Uterus (tissue), 4 donors: ENCODE data around the gene TIGIT. TPM values are rescaled to one million over a fixed set of nuclear protein-coding genes. Genes with fewer than 3 reads are reported as not detected.

Experiments used
- DNase-seq, 2 donors: peaks; one replicate each; pipeline ENCODE4 v3.0.0-alpha.2; 2019 to 2020
- H3K27ac ChIP-seq, 2 donors: fragments of 200-600 bp; sonication (generic); 1 replicate in 1 of 2; 2 replicates in 1 of 2; pipeline ENCODE4 v1.5.1; 2016 to 2018
- H3K27me3 ChIP-seq, 2 donors: fragments of 200-600 bp; sonication (generic); one replicate each; pipeline ENCODE4 v1.5.1; 2018 to 2019; ENCODE audit warnings: control low read depth in 1 of 2
- H3K36me3 ChIP-seq, 2 donors: fragments of 200-600 bp; sonication (generic); one replicate each; pipeline ENCODE4 v1.5.1; 2019; ENCODE audit warnings: control low read depth in 1 of 2
- H3K4me1 ChIP-seq, 2 donors: fragments of 200-600 bp; sonication (generic); one replicate each; pipeline ENCODE4 v1.5.1; 2018 to 2019; ENCODE audit warnings: control low read depth in 1 of 2
- H3K4me3 ChIP-seq, 2 donors: fragments of 200-600 bp; sonication (generic); 1 replicate in 1 of 2; 2 replicates in 1 of 2; pipeline ENCODE4 v1.5.1; 2018 to 2019; ENCODE audit warnings: mild to moderate bottlenecking in 1 of 2
- H3K9me3 ChIP-seq, 2 donors: fragments of 200-600 bp; sonication (generic); one replicate each; pipeline ENCODE4 v1.5.1; 2019; ENCODE audit warnings: control low read depth in 1 of 2
- POLR2A ChIP-seq, 2 donors: fragments of 450-650 bp; IDR thresholded peaks; one replicate each; pipeline ENCODE4 v1.6.1; 2016; ENCODE audit warnings: antibody characterized with exemption in 2 of 2, mild to moderate bottlenecking in 1 of 2, moderate library complexity in 1 of 2
- intact Hi-C: fragments of 100-400 bp; cut with DNase I; formaldehyde crosslinking; loops from one replicate; pipeline ENCODE4 v1.15.1; 2023; ENCODE audit warnings: low total_unique reads
- microRNA counts, 2 donors: library from miRNA; unstranded; fragments of <30 nt; microRNA quantifications; one replicate each; lab custom pipeline; 2016 to 2017
- total RNA-seq, 4 donors: library from RNA; depleted of rRNA in 3 of 4; stranded (reverse); fragments of >200 nt in 3 of 4; gene quantifications; one replicate each; pipeline versions ENCODE4 v1.1.0 to v1.2.4, GENCODE V29; 2014 to 2023
- TF ChIP-seq, protein P1 (sequence below), 4 experiments: fragments of 200-600 bp in 2 of 4; fragments of 450-650 bp in 2 of 4; sonication (generic) in 2 of 4; IDR thresholded peaks; one replicate each; pipeline ENCODE4 v1.5.1; 2016 to 2019; ENCODE audit warnings: antibody characterized with exemption in 4 of 4, mild to moderate bottlenecking in 2 of 4, moderate library complexity in 1 of 4
- donor health status: DM: yes; HTN: yes; CAD: no.

The TIGIT gene
- total RNA-seq, 4 donors from 2014 or later, result 0.12 to 0.28 TPM; not detected in 2

DNA sequence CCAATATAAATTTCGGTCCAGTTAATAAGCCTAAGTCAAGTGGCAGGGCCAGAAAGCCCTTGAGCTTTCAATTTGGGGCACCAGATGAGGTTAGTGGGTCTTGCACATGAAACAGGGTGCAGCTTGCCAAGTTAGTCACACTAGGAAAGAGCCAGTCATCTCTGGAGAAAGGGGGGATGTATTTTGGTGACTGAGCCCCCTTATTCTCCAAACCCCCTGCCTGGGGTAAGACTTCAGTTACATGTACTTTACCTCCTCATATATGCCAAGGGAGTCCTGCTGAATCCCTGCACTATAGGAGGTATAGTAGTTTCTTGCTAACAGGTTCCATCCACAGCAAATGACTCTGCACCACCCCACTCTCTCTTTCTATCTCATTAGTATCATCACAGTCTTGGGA, 62.7 kb downstream of the TIGIT start:
- Histone ChIP-seq H3K9me3 (no peaks in the 10 kb centered on the region), H3K4me1 (no peaks in the 10 kb centered on the region), H3K27ac (no peak overlapping the region), H3K27me3 (no peaks in the 10 kb centered on the region), H3K4me3 (no peak overlapping the region), H3K36me3 (no peaks in the 10 kb centered on the region)
- no peak for DNase-seq
- TF ChIP-seq, protein P1, sequence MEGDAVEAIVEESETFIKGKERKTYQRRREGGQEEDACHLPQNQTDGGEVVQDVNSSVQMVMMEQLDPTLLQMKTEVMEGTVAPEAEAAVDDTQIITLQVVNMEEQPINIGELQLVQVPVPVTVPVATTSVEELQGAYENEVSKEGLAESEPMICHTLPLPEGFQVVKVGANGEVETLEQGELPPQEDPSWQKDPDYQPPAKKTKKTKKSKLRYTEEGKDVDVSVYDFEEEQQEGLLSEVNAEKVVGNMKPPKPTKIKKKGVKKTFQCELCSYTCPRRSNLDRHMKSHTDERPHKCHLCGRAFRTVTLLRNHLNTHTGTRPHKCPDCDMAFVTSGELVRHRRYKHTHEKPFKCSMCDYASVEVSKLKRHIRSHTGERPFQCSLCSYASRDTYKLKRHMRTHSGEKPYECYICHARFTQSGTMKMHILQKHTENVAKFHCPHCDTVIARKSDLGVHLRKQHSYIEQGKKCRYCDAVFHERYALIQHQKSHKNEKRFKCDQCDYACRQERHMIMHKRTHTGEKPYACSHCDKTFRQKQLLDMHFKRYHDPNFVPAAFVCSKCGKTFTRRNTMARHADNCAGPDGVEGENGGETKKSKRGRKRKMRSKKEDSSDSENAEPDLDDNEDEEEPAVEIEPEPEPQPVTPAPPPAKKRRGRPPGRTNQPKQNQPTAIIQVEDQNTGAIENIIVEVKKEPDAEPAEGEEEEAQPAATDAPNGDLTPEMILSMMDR (IDR thresholded peaks at IDR 0.05), result no peak
- TF ChIP-seq POLR2A (IDR thresholded peaks at IDR 0.05), result no peak
- intact Hi-C loops, result no loop called here

MicroRNA genes within 50 kb of the gene (microRNA counts, 767-probe panel; counts per million panel counts)
- microRNA hsa-miR-568 (lab: Ali Mortazavi, UCI), result 0 counts per million in 2 donors

Other genes with a start within 250 kb of the TIGIT start
- gene CCDC191, start 237.5 kb upstream of the TIGIT start, total RNA-seq, result 1 to 10 TPM; 4.1 to 9.8 (median 7.0) TPM
- gene QTRT2, start 237.3 kb upstream of the TIGIT start, total RNA-seq, result 10 to 100 TPM in 3 of 4 donors, 1 to 10 TPM in 1; 2.4 to 54.5 (median 25.4) TPM
- not detected for gene DRD3, start 115.0 kb upstream of the TIGIT start, total RNA-seq
- not detected for gene ZNF80, start 56.5 kb upstream of the TIGIT start, total RNA-seq